ENCODE data around the gene SLC25A1. TPM values are rescaled to one million over a fixed set of nuclear protein-coding genes. Genes with fewer than 3 reads are reported as not detected.

The SLC25A1 gene
- total RNA-seq, 4 donors from 2014 or later: 35.6 to 71.0 (median 57.8) TPM

DNA sequence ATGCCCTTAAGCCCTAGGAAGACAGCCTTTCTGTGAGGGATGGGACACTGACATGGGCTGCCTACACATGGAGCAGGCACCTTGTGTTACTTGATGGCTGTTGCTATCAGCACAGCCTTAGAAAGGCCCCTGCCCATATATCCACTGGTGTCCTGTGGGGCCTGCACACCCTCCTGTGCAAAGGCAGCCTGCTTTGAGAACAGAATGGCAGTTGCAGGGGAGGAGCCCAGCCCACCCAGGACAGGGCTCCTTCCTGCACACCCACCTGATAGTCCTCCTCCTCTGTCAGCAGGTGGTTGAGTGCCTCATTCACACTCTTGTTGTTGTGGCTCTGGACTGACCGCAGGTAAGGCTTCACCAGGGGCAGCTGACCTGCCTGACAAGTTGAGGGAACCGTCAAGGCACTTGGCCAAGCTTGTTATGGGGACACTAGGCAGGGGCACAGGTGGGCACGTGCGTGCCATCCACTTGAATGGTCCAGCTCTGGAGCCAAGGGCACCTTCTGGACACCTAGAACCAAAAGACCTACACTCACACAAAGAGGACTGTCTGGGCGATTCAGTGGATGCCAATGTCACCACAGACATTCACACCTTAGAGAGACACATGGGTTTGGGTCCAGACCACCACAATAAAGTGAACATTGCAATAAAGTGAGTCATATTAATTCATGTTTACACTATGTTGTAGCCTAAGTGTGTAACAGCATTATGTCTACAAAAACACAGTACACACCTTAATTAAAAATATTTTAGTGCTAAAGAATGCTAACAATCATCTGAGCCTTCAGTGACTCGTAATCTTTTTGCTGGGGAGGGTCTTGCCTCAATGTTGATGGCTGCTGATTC lies 9.4 kb upstream of the SLC25A1 start:
- TF ChIP-seq EP300 (IDR thresholded peaks at IDR 0.05) (no peak), POLR2A (IDR thresholded peaks at IDR 0.05) (no peak), POLR2AphosphoS5 (IDR thresholded peaks at IDR 0.05) (no peak)
- TF ChIP-seq, protein P1, sequence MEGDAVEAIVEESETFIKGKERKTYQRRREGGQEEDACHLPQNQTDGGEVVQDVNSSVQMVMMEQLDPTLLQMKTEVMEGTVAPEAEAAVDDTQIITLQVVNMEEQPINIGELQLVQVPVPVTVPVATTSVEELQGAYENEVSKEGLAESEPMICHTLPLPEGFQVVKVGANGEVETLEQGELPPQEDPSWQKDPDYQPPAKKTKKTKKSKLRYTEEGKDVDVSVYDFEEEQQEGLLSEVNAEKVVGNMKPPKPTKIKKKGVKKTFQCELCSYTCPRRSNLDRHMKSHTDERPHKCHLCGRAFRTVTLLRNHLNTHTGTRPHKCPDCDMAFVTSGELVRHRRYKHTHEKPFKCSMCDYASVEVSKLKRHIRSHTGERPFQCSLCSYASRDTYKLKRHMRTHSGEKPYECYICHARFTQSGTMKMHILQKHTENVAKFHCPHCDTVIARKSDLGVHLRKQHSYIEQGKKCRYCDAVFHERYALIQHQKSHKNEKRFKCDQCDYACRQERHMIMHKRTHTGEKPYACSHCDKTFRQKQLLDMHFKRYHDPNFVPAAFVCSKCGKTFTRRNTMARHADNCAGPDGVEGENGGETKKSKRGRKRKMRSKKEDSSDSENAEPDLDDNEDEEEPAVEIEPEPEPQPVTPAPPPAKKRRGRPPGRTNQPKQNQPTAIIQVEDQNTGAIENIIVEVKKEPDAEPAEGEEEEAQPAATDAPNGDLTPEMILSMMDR (IDR thresholded peaks at IDR 0.05): no peak
- Histone ChIP-seq H3K36me3 (no peaks in the 10 kb centered on the region), H3K27ac (no peak overlapping the region), H3K27me3 (no peaks in the 10 kb centered on the region), H3K4me1 (peaks cover 3% of the 10 kb centered on the region), H3K9me3 (no peaks in the 10 kb centered on the region), H3K4me3 (no peak overlapping the region)
- DNase-seq (ENCODE audit: low spot score in 2 of 2): no peak
- 91% methylated on average over 5 of the region's 6 CpGs for WGBS

DNA sequence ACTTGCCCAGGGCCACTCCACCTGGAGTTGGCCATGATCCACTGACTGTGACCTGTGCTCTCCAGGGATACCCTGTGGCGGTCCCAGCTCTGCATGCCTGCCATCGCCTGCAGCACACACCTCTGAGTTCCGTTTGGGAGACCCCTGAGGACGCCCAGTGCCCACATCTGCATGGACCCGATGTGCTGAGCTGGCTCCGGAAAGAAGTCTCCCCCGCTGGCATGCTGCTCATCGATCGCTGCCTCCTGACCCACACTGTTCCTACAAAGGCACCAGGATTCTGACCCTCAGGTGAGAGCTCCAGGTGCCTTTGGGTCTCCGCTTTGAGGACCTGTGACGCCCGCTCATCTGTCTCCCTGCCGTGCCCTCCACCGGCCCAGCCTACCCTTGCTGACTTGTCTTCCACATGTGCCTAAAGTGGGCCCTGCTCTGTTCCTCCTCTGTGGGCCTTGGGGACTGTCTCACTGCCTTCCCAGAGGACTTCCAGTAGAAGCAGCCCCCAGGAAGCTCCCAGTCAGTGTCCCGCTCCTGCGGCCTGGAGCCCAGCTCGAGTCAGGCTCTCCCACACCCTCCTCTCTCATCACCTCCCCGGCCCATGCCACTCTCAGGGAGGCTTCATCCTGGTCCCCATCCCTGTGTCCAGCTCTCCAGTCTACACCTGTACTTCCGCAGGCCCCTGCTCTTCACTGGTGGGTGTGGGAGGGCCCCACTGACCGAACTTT lies 5.9 kb upstream of the SLC25A1 start:
- no peak for DNase-seq (ENCODE audit: low spot score in 2 of 2)
- Histone ChIP-seq H3K27ac (no peak overlapping the region), H3K4me1 (peaks cover 7% of the 10 kb centered on the region), H3K36me3 (no peaks in the 10 kb centered on the region), H3K4me3 (no peak overlapping the region), H3K27me3 (no peaks in the 10 kb centered on the region), H3K9me3 (no peaks in the 10 kb centered on the region)
- WGBS: 95% methylated on average over 10 of the region's 20 CpGs
- TF ChIP-seq, protein P1 (IDR thresholded peaks at IDR 0.05): no peak
- TF ChIP-seq POLR2A (IDR thresholded peaks at IDR 0.05): no peak
- no peak for TF ChIP-seq EP300 (IDR thresholded peaks at IDR 0.05)
- no peak for TF ChIP-seq POLR2AphosphoS5 (IDR thresholded peaks at IDR 0.05)

DNA sequence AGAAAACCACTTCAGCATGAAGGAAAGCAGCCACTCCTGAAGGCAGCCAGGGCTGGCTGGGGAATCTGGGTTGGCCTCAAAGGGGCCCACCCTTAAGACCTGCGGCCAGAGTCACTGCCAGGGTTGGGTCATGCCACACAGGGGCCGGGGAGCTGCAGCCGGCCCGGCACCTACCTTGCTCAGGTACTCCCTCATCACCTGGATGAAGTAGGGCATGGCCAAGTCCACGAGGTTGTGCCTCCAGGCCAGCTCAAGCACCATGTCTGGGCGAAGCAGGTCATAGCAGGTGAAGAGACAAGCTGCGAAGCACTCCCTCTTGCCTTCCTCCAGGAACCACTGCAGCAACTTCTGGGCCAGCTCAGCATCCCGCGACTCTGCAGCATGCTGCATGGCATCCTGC lies 4.7 kb upstream of the SLC25A1 start:
- H3K27me3 ChIP-seq: no peaks in the 10 kb centered on the region
- no peaks in the 10 kb centered on the region for H3K9me3 ChIP-seq
- TF ChIP-seq EP300 (IDR thresholded peaks at IDR 0.05): no peak
- TF ChIP-seq POLR2AphosphoS5 (IDR thresholded peaks at IDR 0.05): no peak
- no peak for TF ChIP-seq POLR2A (IDR thresholded peaks at IDR 0.05)
- TF ChIP-seq, protein P1 (IDR thresholded peaks at IDR 0.05): no peak
- no peaks in the 10 kb centered on the region for H3K36me3 ChIP-seq
- no CpG with 5 or more reads among the region's 9 CpGs for WGBS
- H3K27ac ChIP-seq: no peak overlapping the region
- DNase-seq (ENCODE audit: low spot score in 2 of 2): no peak
- H3K4me1 ChIP-seq: peaks cover 14% of the 10 kb centered on the region
- no peak overlapping the region for H3K4me3 ChIP-seq

DNA sequence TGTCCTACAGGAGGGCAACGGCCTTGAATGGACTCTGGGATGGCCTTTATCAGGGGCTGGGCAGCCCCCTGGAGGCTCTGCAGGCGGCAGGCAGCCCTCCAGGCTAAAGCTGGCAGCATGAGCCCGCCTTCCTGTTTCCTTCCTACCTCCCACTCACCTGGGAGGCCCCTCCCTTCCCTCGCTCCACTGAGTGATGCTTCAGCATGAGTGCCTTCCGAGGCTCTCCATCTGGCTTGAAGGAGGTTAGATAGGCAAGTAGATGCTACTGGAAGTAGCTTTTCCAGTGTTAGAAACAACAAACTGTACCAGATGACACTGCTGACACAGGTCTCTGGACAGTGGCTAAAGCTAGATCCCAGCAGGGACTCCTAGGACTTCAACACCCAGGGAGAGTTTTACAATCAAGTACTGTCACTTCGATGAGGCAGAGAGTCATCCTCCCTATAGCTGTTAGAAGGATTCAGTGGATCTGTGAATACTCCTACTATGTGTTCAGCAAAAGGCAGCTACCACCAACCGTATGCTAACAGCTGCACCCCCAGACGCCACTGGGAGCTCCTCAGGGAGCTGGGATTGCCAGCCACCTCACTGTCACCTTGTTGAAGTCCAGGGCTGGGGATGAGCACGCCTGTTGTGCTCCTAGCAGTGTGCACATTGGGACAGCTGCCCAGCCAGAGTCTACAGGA lies 4.1 kb upstream of the SLC25A1 start:
- 81% methylated on average over 7 of the region's 9 CpGs for WGBS

More for the DNA sequence above, 4.1 kb upstream of the SLC25A1 start:
- Histone ChIP-seq H3K4me3 (no peak overlapping the region), H3K36me3 (no peaks in the 10 kb centered on the region), H3K9me3 (no peaks in the 10 kb centered on the region), H3K4me1 (peaks cover 18% of the 10 kb centered on the region), H3K27ac (no peak overlapping the region), H3K27me3 (no peaks in the 10 kb centered on the region)
- TF ChIP-seq, protein P1 (IDR thresholded peaks at IDR 0.05): no peak
- no peak for TF ChIP-seq POLR2AphosphoS5 (IDR thresholded peaks at IDR 0.05)
- TF ChIP-seq POLR2A (IDR thresholded peaks at IDR 0.05): no peak
- no peak for TF ChIP-seq EP300 (IDR thresholded peaks at IDR 0.05)
- no peak for DNase-seq (ENCODE audit: low spot score in 2 of 2)

All from suprapubic skin (tissue), 4 donors.